Neuronal stem cell (in vitro differentiated cells): ENCODE data around the gene ADAMTSL4.
"Not testable (repeated sequence)": the region's sequence is repeated elsewhere in the genome, so short reads cannot be mapped to it uniquely, and the experiment has no call there.

Source experiments
- DNase-seq: peaks from one replicate; pipeline ENCODE4 v3.0.0-alpha.2; 2013; ENCODE audit warnings: low spot score
- H2AFZ ChIP-seq: one replicate; pipeline ENCODE4 v1.6.1; 2013; ENCODE audit warnings: mild to moderate bottlenecking, low read length, inconsistent platforms
- H2AK5ac ChIP-seq: 2 replicates; pipeline ENCODE4 v1.6.1; 2013; ENCODE audit warnings: low read depth, mild to moderate bottlenecking, inconsistent platforms, low read length, moderate library complexity, mixed read lengths
- H2BK120ac ChIP-seq: 2 replicates; pipeline ENCODE4 v1.6.1; 2013; ENCODE audit warnings: low read depth, mild to moderate bottlenecking, inconsistent platforms, low read length, moderate library complexity, mixed read lengths
- H2BK12ac ChIP-seq: one replicate; pipeline ENCODE4 v1.6.1; 2013; ENCODE audit warnings: low read length, inconsistent platforms
- H2BK15ac ChIP-seq: 2 replicates; pipeline ENCODE4 v1.6.1; 2013; ENCODE audit warnings: mild to moderate bottlenecking, low read length, inconsistent platforms, mixed read lengths
- H2BK5ac ChIP-seq: one replicate; pipeline ENCODE4 v1.6.1; 2013; ENCODE audit warnings: inconsistent platforms, mild to moderate bottlenecking, low read length, moderate library complexity
- H3K14ac ChIP-seq: one replicate; pipeline ENCODE4 v1.6.1; 2013; ENCODE audit warnings: low read length, inconsistent platforms
- H3K18ac ChIP-seq: 2 replicates; pipeline ENCODE4 v1.6.1; 2013; ENCODE audit warnings: low read length, inconsistent platforms
- H3K23ac ChIP-seq: 2 replicates; pipeline ENCODE4 v1.6.1; 2013; ENCODE audit warnings: low read depth, mild to moderate bottlenecking, mixed read lengths, low read length, inconsistent platforms; ENCODE audit not compliant: poor library complexity
- H3K27ac ChIP-seq: replicated peaks from 3 replicates; pipeline ENCODE4 v1.5.1; 2013; ENCODE audit warnings: low read length, inconsistent platforms
- H3K27me3 ChIP-seq, 3 experiments: 2 replicates each; pipeline ENCODE4 v1.6.1; 2013; ENCODE audit warnings: low read length in 3 of 3, mild to moderate bottlenecking in 2 of 3, inconsistent platforms in 1 of 3, low read depth in 1 of 3, mixed read lengths in 1 of 3, moderate library complexity in 1 of 3; ENCODE audit not compliant: control insufficient read depth in 3 of 3, insufficient read depth in 3 of 3
- H3K36me3 ChIP-seq, 2 donors: replicated peaks in 1 of 2; 2 replicates each; pipeline ENCODE4 v1.6.1; 2013; ENCODE audit warnings: low read length in 2 of 2; ENCODE audit not compliant: control insufficient read depth in 2 of 2, insufficient read depth in 2 of 2
- H3K4ac ChIP-seq: 2 replicates; pipeline ENCODE4 v1.6.1; 2013; ENCODE audit warnings: inconsistent platforms, mild to moderate bottlenecking, low read length, moderate library complexity
- H3K4me1 ChIP-seq, 2 donors: 1 replicate in 1 of 2; 2 replicates in 1 of 2; pipeline ENCODE4 v1.6.1; 2013; ENCODE audit warnings: low read length in 2 of 2, low read depth in 1 of 2; ENCODE audit not compliant: control insufficient read depth in 2 of 2, insufficient read depth in 1 of 2
- H3K4me2 ChIP-seq: one replicate; pipeline ENCODE4 v1.6.1; 2013; ENCODE audit warnings: mild to moderate bottlenecking, low read length, inconsistent platforms; ENCODE audit not compliant: insufficient read depth, poor library complexity, severe bottlenecking
- H3K4me3 ChIP-seq, 2 donors: 2 replicates each; pipeline ENCODE4 v1.5.1; 2013; ENCODE audit warnings: low read length in 2 of 2, mild to moderate bottlenecking in 2 of 2, inconsistent platforms in 1 of 2, moderate library complexity in 1 of 2
- H3K79me1 ChIP-seq: one replicate; pipeline ENCODE4 v1.6.1; 2013; ENCODE audit warnings: low read depth, mild to moderate bottlenecking, inconsistent platforms, low read length, moderate library complexity
- H3K9ac ChIP-seq: one replicate; pipeline ENCODE4 v1.6.1; 2013; ENCODE audit warnings: mild to moderate bottlenecking, low read depth, low read length, inconsistent platforms; ENCODE audit not compliant: poor library complexity
- H3K9me3 ChIP-seq, 2 donors: replicated peaks in 1 of 2; 2 replicates each; pipeline versions ENCODE3 to v1.6.1; 2013; ENCODE audit warnings: low read length in 2 of 2, mild to moderate bottlenecking in 2 of 2, inconsistent platforms in 1 of 2, low read depth in 1 of 2, mixed read lengths in 1 of 2, moderate library complexity in 1 of 2; ENCODE audit not compliant: control insufficient read depth in 2 of 2, insufficient read depth in 1 of 2
- H4K8ac ChIP-seq: one replicate; pipeline ENCODE4 v1.6.1; 2013; ENCODE audit warnings: low read depth, mild to moderate bottlenecking, inconsistent platforms, low read length, moderate library complexity
- H4K91ac ChIP-seq: one replicate; pipeline ENCODE4 v1.6.1; 2013; ENCODE audit warnings: low read length, low read depth, mild to moderate bottlenecking, inconsistent platforms; ENCODE audit not compliant: poor library complexity
- WGBS, 2 donors: extraction: QIAGEN DNeasy Blood & Tissue Kit; methylation state at CpG; one replicate each; pipeline ENCODE4 v1.1.7; 2013; ENCODE audit warnings: missing lambda C conversion rate in 2 of 2, mixed read lengths in 1 of 2; ENCODE audit not compliant: insufficient read length in 2 of 2, insufficient replicate concordance in 1 of 2; ENCODE audit errors: extremely low coverage in 2 of 2; 5-methylcytosine and 5-hydroxymethylcytosine counted together

ADAMTSL4 gene

DNA sequence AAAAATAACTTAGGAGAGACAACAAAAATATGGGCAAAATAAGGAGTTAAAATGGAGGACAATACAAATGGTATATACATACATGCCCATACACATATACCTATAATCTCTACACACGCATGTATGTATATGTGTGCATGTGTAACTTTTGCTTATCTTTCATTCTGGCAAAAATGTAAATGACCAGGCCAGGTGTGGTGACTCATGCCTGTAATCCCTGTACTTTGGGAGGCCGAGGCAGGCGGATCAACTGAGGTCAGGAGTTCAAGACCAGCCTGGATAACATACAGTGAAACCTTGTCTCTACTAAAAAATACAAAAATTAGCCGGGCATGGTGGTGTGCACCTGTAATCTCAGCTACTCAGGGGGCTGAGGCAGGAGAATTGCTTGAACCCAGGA lies 49.1 kb downstream of the ADAMTSL4 start:
- not testable (repeated sequence) for H2AK5ac ChIP-seq, H3K27ac ChIP-seq, H3K18ac ChIP-seq, H2BK5ac ChIP-seq, H3K14ac ChIP-seq, H3K4me3 ChIP-seq, H4K91ac ChIP-seq, H3K9me3 ChIP-seq, H3K4me1 ChIP-seq, H3K4me2 ChIP-seq, H2BK120ac ChIP-seq, DNase-seq, H2AFZ ChIP-seq, H2BK12ac ChIP-seq, H3K9ac ChIP-seq, H2BK15ac ChIP-seq, H3K27me3 ChIP-seq, H3K23ac ChIP-seq, H3K79me1 ChIP-seq, H4K8ac ChIP-seq, H3K4ac ChIP-seq
- peaks cover 2 to 11% of the 10 kb centered on the region in 2 donors for H3K36me3 ChIP-seq
- no CpG with 5 or more reads among the region's 4 CpGs for WGBS, 2 donors

DNA sequence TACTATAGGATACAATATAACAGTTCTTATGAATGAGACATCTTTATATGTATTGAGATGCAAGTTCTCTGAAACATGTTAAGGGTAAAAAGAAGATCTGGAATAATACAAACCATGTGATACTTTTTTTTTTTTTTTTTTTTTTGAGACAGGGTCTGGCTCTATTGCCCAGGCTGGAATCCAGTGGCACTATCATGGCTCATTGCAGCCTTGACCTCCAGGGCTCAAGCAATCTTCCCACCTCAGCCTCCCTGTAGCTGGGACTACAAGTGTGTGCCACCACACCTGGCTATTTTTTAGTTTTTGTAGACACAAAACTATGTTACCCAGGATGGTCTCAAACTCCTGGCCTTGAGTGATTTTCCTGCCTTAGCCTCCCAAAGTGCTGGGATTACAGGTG lies 52.3 kb downstream of the ADAMTSL4 start:
- Histone ChIP-seq H3K14ac (no peak overlapping the region), H3K27ac (no peak overlapping the region), H2BK120ac (no peak overlapping the region), H3K4me3 (no peak overlapping the region), H3K9me3 (no peaks in the 10 kb centered on the region), H3K4me2 (no peak overlapping the region), H2BK5ac (no peak overlapping the region), H3K4me1 (peaks cover 4 to 11% of the 10 kb centered on the region in 2 donors), H2BK12ac (no peak overlapping the region), H2BK15ac (no peak overlapping the region), H3K36me3 (peaks cover 2 to 8% of the 10 kb centered on the region in 2 donors), H2AK5ac (no peak overlapping the region), H4K91ac (no peak overlapping the region), H3K79me1 (no peaks in the 10 kb centered on the region), H3K23ac (no peak overlapping the region), H2AFZ (no peak overlapping the region), H3K18ac (no peak overlapping the region), H3K9ac (no peak overlapping the region), H4K8ac (no peak overlapping the region), H3K4ac (no peak overlapping the region), H3K27me3 (no peaks in the 10 kb centered on the region)
- no peak for DNase-seq

DNA sequence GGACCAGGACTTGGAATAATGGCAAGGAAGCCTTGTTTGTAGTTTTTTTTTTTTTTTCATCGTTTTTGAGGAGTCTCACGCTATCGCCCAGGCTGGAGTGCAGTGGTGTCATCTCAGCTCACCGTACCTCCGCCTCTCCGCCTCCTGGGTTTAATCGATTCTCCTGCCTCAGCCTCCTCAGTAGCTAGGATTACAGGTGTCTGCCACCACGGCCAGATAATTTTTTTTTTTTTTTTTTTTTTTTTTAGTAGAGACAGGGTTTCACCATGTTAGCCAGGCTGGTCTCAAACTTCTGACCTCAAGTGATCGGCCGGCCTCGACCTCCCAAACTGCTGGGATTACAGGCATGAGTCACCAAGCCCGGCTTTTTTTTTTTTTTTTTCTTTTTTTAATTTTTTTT lies 53.2 kb downstream of the ADAMTSL4 start:
- not testable (repeated sequence) for H3K4me1 ChIP-seq, H3K9ac ChIP-seq, H3K79me1 ChIP-seq, H4K91ac ChIP-seq, H2BK5ac ChIP-seq, H3K4ac ChIP-seq, H3K27me3 ChIP-seq, H2BK15ac ChIP-seq, H3K23ac ChIP-seq, H3K36me3 ChIP-seq, H2AFZ ChIP-seq, H2AK5ac ChIP-seq, DNase-seq, H2BK120ac ChIP-seq, H3K14ac ChIP-seq, H3K9me3 ChIP-seq, H3K4me2 ChIP-seq, H3K4me3 ChIP-seq, H3K18ac ChIP-seq, H3K27ac ChIP-seq, H4K8ac ChIP-seq, H2BK12ac ChIP-seq
- no CpG with 5 or more reads among the region's 12 CpGs for WGBS, 2 donors

DNA sequence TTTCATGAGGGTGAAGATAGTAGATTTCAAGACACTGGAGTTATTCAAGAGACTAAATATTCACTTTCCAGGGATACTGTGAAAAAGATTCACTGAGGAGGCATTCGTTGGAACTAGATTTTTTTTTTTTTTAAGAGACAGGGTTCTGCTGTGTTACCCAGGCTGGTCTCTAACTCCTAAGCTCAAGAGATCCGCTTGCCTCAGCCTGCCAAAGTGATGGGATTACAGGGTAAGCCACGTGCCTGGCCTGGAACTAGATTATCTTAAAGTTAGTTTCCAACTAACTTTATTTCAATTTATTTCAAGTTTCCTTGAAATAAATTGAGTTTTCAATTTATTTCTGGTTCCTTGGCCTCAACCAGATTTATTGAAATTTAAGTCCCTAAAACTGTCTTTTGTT lies 54.5 kb downstream of the ADAMTSL4 start:
- H4K8ac ChIP-seq, result no peak overlapping the region
- DNase-seq, result no peak
- no peak overlapping the region for H2BK120ac ChIP-seq
- H3K9me3 ChIP-seq, result no peaks in the 10 kb centered on the region
- H2AK5ac ChIP-seq, result no peak overlapping the region
- H3K23ac ChIP-seq, result no peak overlapping the region
- H3K27ac ChIP-seq, result no peak overlapping the region
- H3K14ac ChIP-seq, result no peak overlapping the region
- peaks cover 4 to 8% of the 10 kb centered on the region in 2 donors for H3K4me1 ChIP-seq
- H3K9ac ChIP-seq, result no peak overlapping the region
- H4K91ac ChIP-seq, result no peak overlapping the region
- H2AFZ ChIP-seq, result no peak overlapping the region
- H3K18ac ChIP-seq, result no peak overlapping the region
- H3K36me3 ChIP-seq, result peaks cover 2 to 11% of the 10 kb centered on the region in 2 donors
- H3K79me1 ChIP-seq, result no peaks in the 10 kb centered on the region
- H3K4me3 ChIP-seq, result no peak overlapping the region
- no peak overlapping the region for H2BK15ac ChIP-seq
- H3K4ac ChIP-seq, result no peak overlapping the region
- no peaks in the 10 kb centered on the region for H3K27me3 ChIP-seq
- no peak overlapping the region for H3K4me2 ChIP-seq
- H2BK5ac ChIP-seq, result no peak overlapping the region
- H2BK12ac ChIP-seq, result no peak overlapping the region
- WGBS, 2 donors, result no CpG with 5 or more reads among the region's 3 CpGs
